Upper lobe of right lung (tissue), 1 donor: ENCODE results near the gene RAD51B. TPM values are rescaled to one million over a fixed set of nuclear protein-coding genes. Genes with fewer than 3 reads are reported as not detected.
A peak's percentile ranks its signal among the peaks of the same experiment; 100 is the strongest.

ENCODE experiments used
- ATAC-seq: fragments of 200-7000 bp; cut with Tn5 transposase; one replicate; pipeline ENCODE4 v1.9.1; 2020; ENCODE audit warnings: mild to moderate bottlenecking, moderate library complexity
- DNase-seq: peaks from one replicate; pipeline ENCODE4 v3.0.0-alpha.2; 2020
- H3K27ac ChIP-seq: fragments of 200-600 bp; one replicate; pipeline ENCODE4 v1.8.0; 2022
- H3K27me3 ChIP-seq: fragments of 200-600 bp; one replicate; pipeline ENCODE4 v1.8.0; 2022; ENCODE audit warnings: mild to moderate bottlenecking
- H3K36me3 ChIP-seq: fragments of 200-600 bp; one replicate; pipeline ENCODE4 v1.8.0; 2022
- H3K4me1 ChIP-seq: fragments of 200-600 bp; one replicate; pipeline ENCODE4 v1.8.0; 2022
- H3K4me3 ChIP-seq: fragments of 200-600 bp; one replicate; pipeline ENCODE4 v1.8.0; 2022; ENCODE audit warnings: mild to moderate bottlenecking
- H3K9me3 ChIP-seq: fragments of 200-600 bp; one replicate; pipeline ENCODE4 v1.8.0; 2022
- intact Hi-C: fragments of 100-400 bp; cut with DNase I; formaldehyde crosslinking; loops from one replicate; pipeline ENCODE4 v1.11.0; 2022
- total RNA-seq: library from RNA; stranded (reverse); fragmentation: NEBNext Ultra II Directional; extraction: Animal tissue kit (Norgen Biotek cat#: 25700); gene quantifications from one replicate; pipeline ENCODE4 v1.2.1, GENCODE V29; 2021
- TF ChIP-seq, protein P1 (sequence below): fragments of 200-600 bp; IDR thresholded peaks from one replicate; pipeline ENCODE4 v1.8.0; 2022; ENCODE audit warnings: antibody characterized with exemption
- donor health status: DM: no; HTN: yes; CAD: no; lungs with severe emphysema.

Gene RAD51B
- total RNA-seq, 1 donor from 2014 or later: 11.5 TPM

DNA sequence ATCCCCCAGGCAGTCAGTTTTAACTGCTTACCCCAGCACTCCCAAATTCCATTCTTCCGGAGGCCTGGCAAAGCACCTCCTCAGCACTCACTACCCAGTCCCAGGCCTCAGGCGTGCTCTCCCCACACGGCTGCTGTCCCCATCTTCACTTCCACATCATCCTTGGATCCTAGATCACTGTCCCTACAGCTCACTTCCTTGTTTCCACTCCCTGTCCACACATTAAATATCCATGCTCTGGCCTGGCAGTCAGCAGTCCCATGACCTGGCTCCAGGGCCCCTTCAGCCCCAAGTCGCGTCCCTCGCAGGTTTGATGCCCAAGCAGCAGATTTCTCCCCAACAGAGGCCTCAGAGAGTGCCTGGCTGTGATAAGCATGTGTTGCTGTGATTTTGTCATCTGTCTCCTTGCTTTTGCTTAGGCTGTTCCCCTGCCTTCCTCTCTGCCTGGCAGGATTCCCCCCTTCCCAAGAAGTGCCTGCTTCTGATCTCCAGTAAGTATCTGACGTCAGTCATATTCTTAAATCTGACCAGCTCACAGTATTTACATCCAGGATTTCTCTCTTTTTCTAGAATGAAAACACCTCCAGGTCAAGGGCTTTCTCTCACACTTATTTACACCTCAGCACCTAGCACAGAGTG lies 731.6 kb downstream of the RAD51B start:
- no peaks in the 10 kb centered on the region for H3K36me3 ChIP-seq
- H3K27me3 ChIP-seq: no peaks in the 10 kb centered on the region
- intact Hi-C loops: no loop called here
- no peaks in the 10 kb centered on the region for H3K9me3 ChIP-seq
- H3K27ac ChIP-seq: peak overlapping the region; percentile 20
- H3K4me1 ChIP-seq: peaks cover 57% of the 10 kb centered on the region
- H3K4me3 ChIP-seq: no peak overlapping the region
- no peak for DNase-seq
- TF ChIP-seq, protein P1, sequence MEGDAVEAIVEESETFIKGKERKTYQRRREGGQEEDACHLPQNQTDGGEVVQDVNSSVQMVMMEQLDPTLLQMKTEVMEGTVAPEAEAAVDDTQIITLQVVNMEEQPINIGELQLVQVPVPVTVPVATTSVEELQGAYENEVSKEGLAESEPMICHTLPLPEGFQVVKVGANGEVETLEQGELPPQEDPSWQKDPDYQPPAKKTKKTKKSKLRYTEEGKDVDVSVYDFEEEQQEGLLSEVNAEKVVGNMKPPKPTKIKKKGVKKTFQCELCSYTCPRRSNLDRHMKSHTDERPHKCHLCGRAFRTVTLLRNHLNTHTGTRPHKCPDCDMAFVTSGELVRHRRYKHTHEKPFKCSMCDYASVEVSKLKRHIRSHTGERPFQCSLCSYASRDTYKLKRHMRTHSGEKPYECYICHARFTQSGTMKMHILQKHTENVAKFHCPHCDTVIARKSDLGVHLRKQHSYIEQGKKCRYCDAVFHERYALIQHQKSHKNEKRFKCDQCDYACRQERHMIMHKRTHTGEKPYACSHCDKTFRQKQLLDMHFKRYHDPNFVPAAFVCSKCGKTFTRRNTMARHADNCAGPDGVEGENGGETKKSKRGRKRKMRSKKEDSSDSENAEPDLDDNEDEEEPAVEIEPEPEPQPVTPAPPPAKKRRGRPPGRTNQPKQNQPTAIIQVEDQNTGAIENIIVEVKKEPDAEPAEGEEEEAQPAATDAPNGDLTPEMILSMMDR: no peak
- ATAC-seq: no peak

DNA sequence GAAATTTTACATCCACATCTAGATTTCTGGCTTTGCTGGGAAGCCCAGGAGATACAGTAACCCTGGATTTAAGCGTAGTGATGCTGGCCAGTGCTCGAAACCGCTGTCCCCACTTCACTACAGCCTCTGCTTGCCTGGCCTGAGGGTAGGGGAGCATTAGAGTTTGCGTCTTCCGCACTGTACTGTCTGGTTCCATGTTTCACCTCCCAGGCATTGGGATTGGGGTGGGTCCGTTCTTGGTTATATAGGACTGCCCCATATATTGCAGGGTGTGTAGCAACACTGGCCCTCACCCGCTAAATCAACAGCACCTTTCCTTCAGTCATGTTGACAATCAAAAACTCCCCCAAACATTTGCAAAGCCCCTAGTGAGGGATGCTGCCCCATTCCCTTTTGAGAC lies 732.5 kb downstream of the RAD51B start:
- Histone ChIP-seq H3K9me3 (no peaks in the 10 kb centered on the region), H3K4me3 (no peak overlapping the region), H3K27ac (no peak overlapping the region), H3K4me1 (peaks cover 55% of the 10 kb centered on the region), H3K36me3 (no peaks in the 10 kb centered on the region), H3K27me3 (no peaks in the 10 kb centered on the region)
- intact Hi-C loops: no loop called here
- DNase-seq (no peak), ATAC-seq (no peak)
- TF ChIP-seq, protein P1: no peak

DNA sequence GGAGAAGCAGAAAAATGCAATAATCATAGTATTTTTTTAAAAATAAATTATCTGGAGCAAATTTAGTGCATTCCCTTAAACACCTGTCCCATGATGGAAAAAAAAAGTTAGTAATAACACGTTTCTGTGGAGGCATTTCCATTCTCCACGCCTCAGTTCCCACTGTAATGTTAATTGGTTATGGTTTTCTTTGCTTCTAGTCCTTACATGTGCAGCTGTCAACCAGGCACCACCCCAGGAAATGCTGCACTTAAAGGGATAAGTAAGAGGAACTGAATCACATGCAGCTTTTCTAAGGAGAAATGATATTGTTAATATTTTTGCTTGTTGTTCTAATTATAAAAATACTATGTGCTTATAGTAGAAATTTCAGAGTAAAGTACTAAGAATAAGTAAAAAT lies 733.0 kb downstream of the RAD51B start:
- peaks cover 53% of the 10 kb centered on the region for H3K4me1 ChIP-seq
- no peak for ATAC-seq
- intact Hi-C loops: no loop called here
- no peak overlapping the region for H3K4me3 ChIP-seq
- TF ChIP-seq, protein P1: no peak
- no peaks in the 10 kb centered on the region for H3K36me3 ChIP-seq
- no peaks in the 10 kb centered on the region for H3K27me3 ChIP-seq
- no peaks in the 10 kb centered on the region for H3K9me3 ChIP-seq
- no peak for DNase-seq
- peak overlapping the region; percentile 7 for H3K27ac ChIP-seq

DNA sequence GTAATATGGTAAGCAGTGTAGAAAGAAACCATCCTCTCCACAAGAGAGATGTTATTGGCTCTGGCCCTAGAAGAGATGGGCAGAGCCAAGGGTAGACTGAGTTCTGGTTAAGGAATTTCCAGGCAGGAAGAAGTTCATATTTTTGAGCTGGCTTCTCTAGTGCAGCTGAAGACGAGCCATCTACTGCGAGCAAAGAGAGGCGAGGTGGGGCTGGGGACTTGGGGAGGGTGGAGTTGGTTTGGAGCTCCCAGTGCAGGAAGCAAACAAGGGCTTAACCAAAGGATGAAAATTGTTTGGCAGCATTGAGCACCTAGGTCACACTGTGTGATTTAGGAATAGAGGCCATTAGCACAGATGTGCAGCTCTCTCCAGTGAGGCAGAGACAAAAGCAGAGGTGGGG lies 733.7 kb downstream of the RAD51B start:
- ATAC-seq (no peak), DNase-seq (no peak)
- no peaks in the 10 kb centered on the region for H3K9me3 ChIP-seq
- peaks cover 46% of the 10 kb centered on the region for H3K4me1 ChIP-seq
- TF ChIP-seq, protein P1: no peak
- H3K27me3 ChIP-seq: no peaks in the 10 kb centered on the region
- no peak overlapping the region for H3K4me3 ChIP-seq
- H3K27ac ChIP-seq: peak overlapping the region; percentile 7
- no peaks in the 10 kb centered on the region for H3K36me3 ChIP-seq
- intact Hi-C loops: no loop called here

DNA sequence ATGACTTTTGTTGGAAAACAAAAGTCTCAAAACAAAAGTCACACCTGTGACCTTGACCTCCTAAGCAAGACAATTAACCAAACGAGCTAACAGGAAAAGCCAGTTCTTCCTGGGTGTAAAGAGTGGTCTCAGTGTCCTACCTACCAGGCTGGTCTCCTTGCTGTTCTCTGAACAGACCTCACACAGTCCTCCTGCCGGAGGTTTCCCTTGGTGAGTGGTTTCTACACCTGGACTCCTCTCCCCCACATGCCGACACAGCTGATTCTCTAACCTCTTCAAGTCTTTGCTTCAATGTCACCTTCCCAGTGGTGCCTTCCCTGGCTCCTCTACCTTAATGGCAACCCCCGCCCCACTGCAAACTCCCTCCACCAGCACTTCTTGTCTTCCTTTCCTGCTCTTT lies 734.7 kb downstream of the RAD51B start:
- Histone ChIP-seq H3K36me3 (no peaks in the 10 kb centered on the region), H3K4me1 (peaks cover 37% of the 10 kb centered on the region), H3K4me3 (no peak overlapping the region), H3K27ac (no peak overlapping the region), H3K9me3 (no peaks in the 10 kb centered on the region), H3K27me3 (no peaks in the 10 kb centered on the region)
- DNase-seq (no peak), ATAC-seq (no peak)
- intact Hi-C loops: no loop called here
- TF ChIP-seq, protein P1: no peak

DNA sequence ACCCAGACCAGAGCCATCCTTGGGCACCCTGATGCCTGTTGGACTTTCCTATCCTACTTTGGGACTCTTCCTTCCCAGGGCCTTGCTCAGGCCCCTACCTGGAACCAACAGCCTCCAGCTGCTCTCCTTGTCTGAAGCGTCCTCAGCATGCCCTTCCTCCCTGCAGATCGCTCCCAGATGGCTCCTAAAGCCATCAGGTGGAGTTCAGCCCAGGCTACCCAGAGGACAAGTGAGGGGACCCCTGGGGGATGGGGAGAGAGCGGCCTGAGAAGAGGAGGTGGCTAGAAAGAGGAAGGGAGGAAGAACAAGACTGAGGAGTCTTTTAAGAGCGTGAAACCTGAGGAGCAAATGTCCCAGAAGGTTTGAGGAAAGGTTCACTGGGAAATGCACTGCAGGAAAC lies 736.7 kb downstream of the RAD51B start:
- peaks cover 22% of the 10 kb centered on the region for H3K4me1 ChIP-seq

More for the DNA sequence above, 736.7 kb downstream of the RAD51B start:
- H3K27me3 ChIP-seq: no peaks in the 10 kb centered on the region
- H3K9me3 ChIP-seq: no peaks in the 10 kb centered on the region
- no peak overlapping the region for H3K27ac ChIP-seq
- H3K36me3 ChIP-seq: no peaks in the 10 kb centered on the region
- intact Hi-C loops: no loop called here
- DNase-seq (no peak), ATAC-seq (no peak)
- no peak overlapping the region for H3K4me3 ChIP-seq
- TF ChIP-seq, protein P1: no peak
